Endothelial cell of hepatic sinusoid (primary cell): ENCODE measurements around the gene ADGRF5.
"Not testable (repeated sequence)": the region's sequence is repeated elsewhere in the genome, so short reads cannot be mapped to it uniquely, and the experiment has no call there.

Experiments
- in situ Hi-C: cut with HindIII; loops from 2 replicates; pipeline ENCODE4 v1.10.0; 2017; ENCODE audit warnings: low sequenced_read_pairs

ADGRF5 gene

DNA sequence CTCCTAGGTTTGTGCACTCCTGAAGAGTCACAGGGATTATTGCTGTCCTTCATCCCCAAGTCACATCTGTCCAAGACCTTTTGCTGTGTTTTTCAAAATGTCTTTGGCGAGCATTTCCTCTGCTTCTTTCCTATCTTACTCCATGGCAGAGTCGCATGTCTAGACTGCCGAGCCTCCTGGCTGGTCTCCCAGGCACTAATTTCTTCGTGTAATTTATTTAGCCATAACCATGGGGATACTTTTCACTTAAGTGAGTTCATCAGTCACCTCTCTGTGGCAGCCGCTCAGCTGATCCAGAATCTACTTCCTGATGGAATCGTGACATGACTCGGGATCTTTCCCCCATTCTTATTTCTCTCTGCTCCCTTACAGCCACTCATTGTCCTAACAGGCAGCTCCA lies 25.8 kb downstream of the ADGRF5 start:
- in situ Hi-C loops: no loop called here

GRCh38 chr6:46894433-46894832 lies 27.3 kb downstream of the ADGRF5 start:
- in situ Hi-C loops: no loop called here

- in situ Hi-C loops: no loop called here
Observed at GRCh38 chr6:46893648-46894047, 28.1 kb downstream of the ADGRF5 start.

DNA sequence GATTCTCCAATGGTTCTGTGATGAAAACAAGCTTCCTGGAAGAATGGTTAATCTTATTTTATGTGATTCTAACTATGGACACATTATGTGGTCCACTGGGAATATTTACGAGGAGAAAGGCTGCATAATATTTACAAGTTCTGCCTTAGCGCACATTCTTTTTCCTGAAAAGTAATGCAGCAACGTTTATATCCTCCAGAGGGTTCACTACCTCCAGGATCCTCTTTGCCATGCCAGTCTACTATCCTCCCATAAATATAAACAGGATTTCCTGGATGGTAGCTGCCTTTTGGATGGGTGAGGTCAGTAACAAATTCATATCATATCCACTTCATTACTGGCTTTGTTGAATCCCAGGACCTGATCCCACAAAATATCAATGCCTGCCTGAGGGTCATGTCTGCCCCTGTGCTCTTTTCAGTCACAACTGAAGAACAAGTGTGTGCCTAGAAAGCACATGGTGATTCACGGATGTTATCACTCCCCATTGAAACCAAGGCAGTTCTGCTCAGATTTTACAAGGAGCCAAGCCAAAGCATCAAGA lies 30.4 kb downstream of the ADGRF5 start:
- in situ Hi-C loops: no loop called here

DNA sequence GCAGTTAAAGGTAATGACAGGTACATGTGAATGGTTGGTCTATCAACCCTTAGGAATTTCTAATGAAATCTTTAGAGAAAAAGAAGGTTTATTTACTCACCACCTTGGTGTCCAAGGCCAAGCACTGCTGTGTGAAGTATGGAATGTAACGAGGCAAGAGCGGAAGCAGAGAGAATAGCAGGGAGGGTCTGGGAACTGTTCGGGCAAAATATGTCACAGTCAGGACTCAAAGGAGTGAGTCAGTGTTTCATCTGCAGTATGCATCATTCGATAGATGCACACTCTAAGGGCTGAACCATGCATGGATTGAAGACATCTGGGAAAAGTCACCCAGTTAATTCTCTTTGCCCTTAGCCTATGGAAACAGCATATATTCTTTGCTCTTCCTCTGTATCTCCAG lies 33.2 kb downstream of the ADGRF5 start:
- in situ Hi-C loops: no loop called here

- in situ Hi-C loops: no loop called here
Observed at GRCh38 chr6:46888031-46888430, 33.7 kb downstream of the ADGRF5 start.

DNA sequence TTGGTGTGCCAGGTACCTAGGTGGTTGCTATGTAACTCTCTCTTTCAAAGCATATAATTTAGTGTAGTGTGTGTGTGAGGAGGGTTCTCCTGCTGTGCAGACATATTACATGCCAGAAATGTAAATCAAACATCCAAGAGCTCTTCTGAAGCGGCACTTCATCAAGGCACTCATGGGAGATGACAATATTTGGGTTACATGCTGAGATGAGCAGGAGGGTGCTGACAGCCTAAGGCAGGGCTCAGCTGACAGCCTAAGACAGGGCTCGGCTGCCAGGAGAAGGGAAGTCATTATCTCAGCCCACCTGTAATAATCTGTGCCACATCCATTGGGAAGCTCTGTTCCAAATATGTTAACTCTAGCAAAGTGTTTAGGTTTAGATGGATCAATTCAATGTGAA lies 39.1 kb downstream of the ADGRF5 start:
- in situ Hi-C loops: no loop called here

DNA sequence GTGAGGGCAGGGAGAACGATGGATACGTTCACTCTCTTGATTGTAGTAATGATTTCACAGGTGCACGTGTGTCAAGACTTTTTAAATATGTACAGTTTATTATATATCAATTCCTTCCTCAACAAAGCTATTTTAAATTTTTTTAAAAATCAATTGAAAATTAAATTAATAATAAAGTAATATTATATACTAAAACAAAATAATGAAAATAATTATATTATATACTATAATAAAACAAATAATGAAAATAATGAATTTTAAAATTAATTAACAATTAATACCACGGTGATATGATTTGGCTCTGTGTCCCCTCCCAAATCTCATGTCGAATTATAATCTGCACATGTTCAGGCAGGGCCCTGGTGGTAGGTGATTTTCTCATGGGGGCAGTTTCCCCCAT lies 42.7 kb downstream of the ADGRF5 start:
- in situ Hi-C loops: no loop called here

GRCh38 chr6:46876126-46876525 lies 45.6 kb downstream of the ADGRF5 start:
- in situ Hi-C loops: no loop called here

- in situ Hi-C loops: no loop called here
Observed at GRCh38 chr6:46867411-46867810, 54.3 kb downstream of the ADGRF5 start.

- in situ Hi-C loops: no loop called here
Observed at GRCh38 chr6:46865221-46865620, 56.5 kb downstream of the ADGRF5 start.

DNA sequence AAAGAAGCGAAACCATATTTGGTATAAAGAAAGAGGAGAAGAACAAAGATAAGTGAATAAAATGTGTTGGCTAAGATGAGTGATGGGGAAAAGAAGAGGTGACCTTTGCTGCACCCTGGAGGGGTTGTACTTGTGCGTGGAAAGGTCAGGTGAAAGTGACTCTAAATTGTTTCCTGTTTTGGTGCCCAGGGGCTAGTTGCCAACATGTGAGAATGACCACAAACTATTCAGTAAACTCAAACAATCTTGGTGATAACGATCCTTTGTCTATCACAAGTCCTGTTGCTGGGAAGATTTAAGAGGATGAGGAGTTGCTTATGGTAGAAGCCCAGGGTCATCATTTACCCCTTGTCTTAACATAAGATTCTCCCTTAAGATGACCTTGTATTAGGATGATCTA lies 57.9 kb downstream of the ADGRF5 start:
- in situ Hi-C loops: no loop called here

- in situ Hi-C loops: no loop called here
Observed at GRCh38 chr6:46862381-46862780, 59.4 kb downstream of the ADGRF5 start.

DNA sequence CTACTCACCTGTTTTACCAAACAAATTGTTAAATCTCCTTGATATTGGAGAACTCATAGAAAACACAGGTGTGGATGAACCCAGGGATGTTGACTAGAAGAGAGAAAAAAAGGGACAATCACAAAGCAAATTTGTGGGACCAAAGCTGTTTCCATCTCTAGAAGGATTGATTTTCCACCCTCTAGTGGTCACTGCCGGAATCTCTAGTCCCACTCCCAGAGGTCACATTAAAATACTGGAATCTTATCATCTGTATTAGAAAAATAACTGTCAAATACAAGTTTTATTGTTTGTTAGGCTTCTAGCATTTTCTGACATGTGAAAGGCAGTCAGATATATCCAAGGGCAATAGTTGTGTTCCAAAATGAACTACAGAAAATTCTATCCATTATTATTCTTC lies 65.8 kb downstream of the ADGRF5 start:
- in situ Hi-C loops: not testable (repeated sequence)

- in situ Hi-C loops: not testable (repeated sequence)
Observed at GRCh38 chr6:46851576-46851975, 70.2 kb downstream of the ADGRF5 start.

- in situ Hi-C loops: no loop called here
Observed at GRCh38 chr6:46850792-46851191, 70.9 kb downstream of the ADGRF5 start.

- in situ Hi-C loops: no loop called here
Observed at GRCh38 chr6:46849361-46849690, 72.4 kb downstream of the ADGRF5 start.

- in situ Hi-C loops: no loop called here
Observed at GRCh38 chr6:46848684-46849360, 72.9 kb downstream of the ADGRF5 start.

GRCh38 chr6:46845126-46845525 lies 76.6 kb downstream of the ADGRF5 start:
- in situ Hi-C loops: no loop called here

DNA sequence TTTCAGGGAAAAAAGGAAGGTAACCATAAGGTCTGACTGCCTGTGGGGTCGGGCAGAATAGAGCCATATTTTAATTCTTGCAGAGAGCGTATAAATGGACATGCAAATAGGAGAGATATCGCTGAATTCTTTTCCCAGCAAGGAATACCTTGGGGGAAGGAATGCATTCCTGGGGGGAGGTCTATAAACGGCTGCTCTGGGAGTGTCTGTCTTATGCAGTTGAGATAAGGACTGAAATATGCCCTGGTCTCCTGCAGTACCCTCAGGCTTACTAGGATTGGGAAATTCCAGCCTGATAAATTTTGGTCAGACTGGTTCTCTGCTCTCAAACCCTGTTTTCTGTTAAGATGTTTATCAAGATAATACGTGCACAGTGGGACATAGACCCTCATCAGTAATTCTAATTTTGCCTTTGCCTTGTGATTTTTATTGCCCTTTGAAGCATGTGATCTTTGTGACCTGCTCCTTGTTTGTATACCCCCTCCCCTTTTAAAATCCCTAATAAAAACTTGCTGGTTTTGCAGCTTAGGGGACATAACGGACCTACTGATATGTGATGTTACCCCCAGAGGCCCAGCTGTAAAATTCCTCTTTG lies 79.4 kb downstream of the ADGRF5 start:
- in situ Hi-C loops: not testable (repeated sequence)

DNA sequence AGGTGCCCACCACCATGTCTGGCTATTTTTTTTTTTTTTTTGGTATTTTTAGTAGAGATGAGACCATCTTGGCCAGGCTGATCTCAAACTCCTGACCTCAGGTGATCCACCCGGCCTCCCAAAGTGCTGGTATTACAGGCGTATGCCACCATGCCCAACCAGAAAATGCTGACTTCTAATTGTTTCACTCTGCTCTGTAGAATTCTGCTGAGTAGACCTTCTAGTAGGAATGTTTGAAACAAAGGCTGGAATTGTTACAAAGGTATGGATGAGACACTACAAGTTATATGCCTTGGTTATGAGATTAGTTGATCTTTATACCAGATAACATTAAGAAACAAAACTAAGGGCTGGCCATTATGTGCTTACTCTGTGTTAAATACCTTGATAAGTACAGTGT lies 83.7 kb downstream of the ADGRF5 start:
- in situ Hi-C loops: no loop called here

DNA sequence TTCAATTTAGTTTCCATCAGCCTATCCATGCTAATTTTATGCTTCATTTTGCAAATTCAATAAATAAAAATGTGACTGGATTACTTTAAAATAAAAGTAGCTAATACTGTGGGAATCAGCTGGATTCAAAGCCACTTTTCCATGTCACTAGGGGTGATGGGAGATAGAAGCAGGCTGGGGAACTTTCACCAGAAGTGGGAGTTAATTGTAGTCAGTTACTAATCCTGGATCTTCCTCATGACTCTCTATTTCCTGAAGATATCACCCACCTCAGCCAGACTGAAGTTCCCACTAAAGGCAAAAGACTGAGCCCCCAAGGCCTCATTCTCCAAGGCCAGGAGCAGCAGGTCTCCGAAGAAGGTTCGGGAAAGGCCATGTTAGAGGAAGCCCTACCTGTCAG lies 86.7 kb downstream of the ADGRF5 start:
- in situ Hi-C loops: not testable (repeated sequence)
